Heart left ventricle (tissue), 13 donors: Measurements from ENCODE around the gene ZDHHC14.
"Not testable (repeated sequence)": the region's sequence is repeated elsewhere in the genome, so short reads cannot be mapped to it uniquely, and the experiment has no call there.

ENCODE experiments used
- CTCF ChIP-seq, 12 donors: fragments of 200-600 bp; sonication (generic) in 4 of 12; IDR thresholded peaks; one replicate each; pipeline versions ENCODE4 v1.5.0 to v1.8.0; 2018 to 2022; ENCODE audit warnings: antibody characterized with exemption in 12 of 12, mild to moderate bottlenecking in 5 of 12
- POLR2A ChIP-seq, 2 donors: fragments of 450-650 bp; IDR thresholded peaks; one replicate each; pipeline ENCODE4 v1.6.1; 2017; ENCODE audit warnings: antibody characterized with exemption in 2 of 2, mild to moderate bottlenecking in 2 of 2, moderate library complexity in 2 of 2
- donor health status: ischemic (EF 13 %, LVEDD 7.1; RV severe dilation, severe dysfunction).
- donor health status: DM: no; HTN: yes; CAD: no.
- donor health status: DM: no; HTN: no; CAD: no.
- donor health status: ischemic (EF 25% LVEDD 6.9; RV normal size, moderate dysfunction).
- donor health status: ischemic (EF 25% LVEDD 5.7; RV mildly dilated, moderate dysfunction).
- donor health status: ischemic (EF 35%, LVEDD 5.7; RV mildly dilated, moderate dysfunction).
- donor health status: nonischemic (EF 11% LVEDD 7.7; RV severe dilation, severe dysfunction).
- donor health status: DM: yes; HTN: yes; CAD: no.
- donor health status: PGD.
- donor health status: ischemic (EF 29% LVEDD 5.4; RV normal size, mild dysfunction).
- donor health status: nonischemic (EF 23%, LVEDD 6.1; RV moderate dilation, normal function).

GRCh38 chr6:157337276-157337675, 43.7 kb upstream of the ZDHHC14 start:
- not testable (repeated sequence) for TF ChIP-seq CTCF, POLR2A (IDR thresholded peaks at IDR 0.05)
